Lower lobe of right lung (tissue), 2 donors: Measurements from ENCODE around the gene BPIFB6. TPM values are rescaled to one million over a fixed set of nuclear protein-coding genes. Genes with fewer than 3 reads are reported as not detected.

Experiments
- ATAC-seq, 2 donors: fragments of 200-7000 bp; cut with Tn5 transposase; one replicate each; pipeline ENCODE4 v1.9.1; 2020 to 2022; ENCODE audit warnings: mild to moderate bottlenecking in 2 of 2, moderate library complexity in 2 of 2
- DNase-seq: peaks from one replicate; pipeline ENCODE4 v3.0.0-alpha.2; 2020
- H3K27ac ChIP-seq: fragments of 200-600 bp; one replicate; pipeline ENCODE4 v1.8.0; 2022
- H3K27me3 ChIP-seq: fragments of 200-600 bp; one replicate; pipeline ENCODE4 v1.8.0; 2022; ENCODE audit warnings: low read depth
- H3K36me3 ChIP-seq: fragments of 200-600 bp; one replicate; pipeline ENCODE4 v1.8.0; 2022; ENCODE audit warnings: mild to moderate bottlenecking
- H3K4me1 ChIP-seq: fragments of 200-600 bp; one replicate; pipeline ENCODE4 v1.8.0; 2022
- H3K4me3 ChIP-seq: fragments of 200-600 bp; one replicate; pipeline ENCODE4 v1.8.0; 2022; ENCODE audit warnings: mild to moderate bottlenecking
- H3K9me3 ChIP-seq: fragments of 200-600 bp; one replicate; pipeline ENCODE4 v1.8.0; 2022
- CTCF ChIP-seq: fragments of 200-600 bp; IDR thresholded peaks from one replicate; pipeline ENCODE4 v1.8.0; 2022; ENCODE audit warnings: antibody characterized with exemption, mild to moderate bottlenecking
- intact Hi-C: fragments of 100-400 bp; cut with DNase I; formaldehyde crosslinking; loops from one replicate; pipeline ENCODE4 v1.11.0; 2022
- total RNA-seq: library from RNA; stranded (reverse); fragmentation: NEBNext Ultra II Directional; extraction: Animal tissue kit (Norgen Biotek cat#: 25700); gene quantifications from one replicate; pipeline ENCODE4 v1.2.1, GENCODE V29; 2021
- donor health status: DM: no; HTN: yes; CAD: no; lungs with severe emphysema.

BPIFB6 gene
- total RNA-seq, 1 donor from 2014 or later = not detected

GRCh38 chr20:33071198-33071597 lies 39.8 kb downstream of the BPIFB6 start:
- Histone ChIP-seq H3K27me3 (no peaks in the 10 kb centered on the region), H3K4me1 (no peaks in the 10 kb centered on the region), H3K27ac (no peak overlapping the region), H3K36me3 (no peaks in the 10 kb centered on the region), H3K9me3 (no peaks in the 10 kb centered on the region), H3K4me3 (no peak overlapping the region)
- intact Hi-C loops = no loop called here
- TF ChIP-seq CTCF = no peak
- ATAC-seq (no peak), DNase-seq (no peak)

- Histone ChIP-seq H3K4me3 (no peak overlapping the region), H3K27ac (no peak overlapping the region), H3K27me3 (no peaks in the 10 kb centered on the region), H3K36me3 (no peaks in the 10 kb centered on the region), H3K9me3 (no peaks in the 10 kb centered on the region), H3K4me1 (no peaks in the 10 kb centered on the region)
- TF ChIP-seq CTCF = no peak
- DNase-seq (no peak), ATAC-seq (no peak)
- intact Hi-C loops = no loop called here
Measured at GRCh38 chr20:33072362-33072761, 40.9 kb downstream of the BPIFB6 start.

- H3K4me1 ChIP-seq = no peaks in the 10 kb centered on the region
- no peaks in the 10 kb centered on the region for H3K9me3 ChIP-seq
- DNase-seq (no peak), ATAC-seq (no peak)
- H3K27me3 ChIP-seq = no peaks in the 10 kb centered on the region
- TF ChIP-seq CTCF = no peak
- H3K36me3 ChIP-seq = no peaks in the 10 kb centered on the region
- H3K27ac ChIP-seq = no peak overlapping the region
- no peak overlapping the region for H3K4me3 ChIP-seq
- intact Hi-C loops = no loop called here
Measured at GRCh38 chr20:33072813-33073212, 41.4 kb downstream of the BPIFB6 start.

- Histone ChIP-seq H3K27ac (no peak overlapping the region), H3K4me3 (no peak overlapping the region), H3K27me3 (no peaks in the 10 kb centered on the region), H3K4me1 (no peaks in the 10 kb centered on the region), H3K36me3 (no peaks in the 10 kb centered on the region), H3K9me3 (no peaks in the 10 kb centered on the region)
- intact Hi-C loops = no loop called here
- TF ChIP-seq CTCF = no peak
- ATAC-seq (no peak), DNase-seq (no peak)
Measured at GRCh38 chr20:33074675-33075074, 43.2 kb downstream of the BPIFB6 start.

GRCh38 chr20:33075281-33075680 lies 43.8 kb downstream of the BPIFB6 start:
- Histone ChIP-seq H3K36me3 (no peaks in the 10 kb centered on the region), H3K4me1 (no peaks in the 10 kb centered on the region), H3K4me3 (no peak overlapping the region), H3K9me3 (no peaks in the 10 kb centered on the region), H3K27me3 (no peaks in the 10 kb centered on the region), H3K27ac (no peak overlapping the region)
- no peak for ATAC-seq
- intact Hi-C loops = no loop called here
- TF ChIP-seq CTCF = no peak
- no peak for DNase-seq
